Progenitor cell of endocrine pancreas (in vitro differentiated cells): ENCODE data around the gene FBXL13. TPM values are rescaled to one million over a fixed set of nuclear protein-coding genes. Genes with fewer than 3 reads are reported as not detected.

ENCODE experiments used
- DNase-seq: peaks from one replicate; pipeline ENCODE4 v3.0.0; 2021; ENCODE audit warnings: low spot score; ENCODE audit not compliant: unreplicated experiment
- H3K27ac Mint-ChIP-seq: 2 replicates; pipeline ENCODE4 v1.8.0; 2021; ENCODE audit warnings: mild to moderate bottlenecking, moderate library complexity, mixed read lengths
- H3K27me3 Mint-ChIP-seq: 2 replicates; pipeline ENCODE4 v1.8.0; 2021; ENCODE audit warnings: mixed read lengths
- H3K36me3 Mint-ChIP-seq: 2 replicates; pipeline ENCODE4 v1.8.0; 2022; ENCODE audit warnings: mixed read lengths; ENCODE audit not compliant: insufficient read depth
- H3K4me1 Mint-ChIP-seq: 2 replicates; pipeline ENCODE4 v1.8.0; 2021; ENCODE audit warnings: low read depth, mixed read lengths
- H3K4me3 Mint-ChIP-seq: 2 replicates; pipeline ENCODE4 v1.8.0; 2021; ENCODE audit warnings: low read depth, mild to moderate bottlenecking, moderate library complexity, mixed read lengths
- H3K9me3 Mint-ChIP-seq: 2 replicates; pipeline ENCODE4 v1.8.0; 2021; ENCODE audit warnings: low read depth, mixed read lengths
- CTCF ChIP-seq: fragments of 200-600 bp; sonication (generic); IDR thresholded peaks from one replicate; pipeline ENCODE4 v1.5.0; 2021; ENCODE audit warnings: antibody characterized with exemption, mild to moderate bottlenecking; ENCODE audit not compliant: unreplicated experiment
- total RNA-seq: library from RNA; stranded (reverse); gene quantifications from 2 replicates; pipeline ENCODE4 v1.2.1, GENCODE V29; 2021

FBXL13 gene
- total RNA-seq, 1 donor from 2014 or later, result 9.1 TPM

- H3K4me1 Mint-ChIP-seq, result peaks cover 5% of the 10 kb centered on the region
- H3K27me3 Mint-ChIP-seq, result no peaks in the 10 kb centered on the region
- no peaks in the 10 kb centered on the region for H3K36me3 Mint-ChIP-seq
- no peak for TF ChIP-seq CTCF
- H3K27ac Mint-ChIP-seq, result no peak overlapping the region
- DNase-seq, result no peak
- H3K9me3 Mint-ChIP-seq, result no peaks in the 10 kb centered on the region
- no peak overlapping the region for H3K4me3 Mint-ChIP-seq
Measured at GRCh38 chr7:102890971-102891692, 183.5 kb downstream of the FBXL13 start.

GRCh38 chr7:102890292-102890970, 184.2 kb downstream of the FBXL13 start:
- no peak for TF ChIP-seq CTCF
- Mint-ChIP-seq H3K4me3 (no peak overlapping the region), H3K4me1 (peaks cover 5% of the 10 kb centered on the region), H3K36me3 (no peaks in the 10 kb centered on the region), H3K27me3 (no peaks in the 10 kb centered on the region), H3K27ac (no peak overlapping the region), H3K9me3 (no peaks in the 10 kb centered on the region)
- DNase-seq, result no peak

DNA sequence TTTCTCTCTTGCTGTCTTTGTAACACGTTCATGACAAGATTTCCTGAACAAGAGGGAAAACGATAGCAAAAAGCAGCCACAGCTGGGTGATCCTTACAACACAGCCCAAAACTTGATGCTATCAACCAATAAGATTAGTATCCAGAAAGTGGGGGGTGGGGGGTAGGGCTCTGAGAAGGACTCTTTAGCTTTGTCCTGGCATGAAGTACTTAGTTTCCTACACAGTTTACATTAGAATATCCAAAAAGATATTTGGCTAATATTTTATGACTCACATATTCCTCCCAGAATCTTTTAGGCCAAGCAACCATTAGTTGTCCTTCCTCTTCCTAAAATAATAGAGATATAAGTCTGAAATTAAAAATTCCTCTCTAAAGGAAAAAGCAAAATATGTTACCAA, 184.7 kb downstream of the FBXL13 start:
- H3K4me1 Mint-ChIP-seq, result peaks cover 5% of the 10 kb centered on the region
- DNase-seq, result no peak
- no peaks in the 10 kb centered on the region for H3K9me3 Mint-ChIP-seq
- H3K27ac Mint-ChIP-seq, result no peak overlapping the region
- TF ChIP-seq CTCF, result no peak
- H3K4me3 Mint-ChIP-seq, result no peak overlapping the region
- H3K36me3 Mint-ChIP-seq, result no peaks in the 10 kb centered on the region
- no peaks in the 10 kb centered on the region for H3K27me3 Mint-ChIP-seq

GRCh38 chr7:102888561-102889233, 185.9 kb downstream of the FBXL13 start:
- Mint-ChIP-seq H3K4me3 (no peak overlapping the region), H3K4me1 (peaks cover 5% of the 10 kb centered on the region), H3K27ac (no peak overlapping the region), H3K36me3 (no peaks in the 10 kb centered on the region), H3K9me3 (no peaks in the 10 kb centered on the region), H3K27me3 (no peaks in the 10 kb centered on the region)
- no peak for TF ChIP-seq CTCF
- no peak for DNase-seq

- TF ChIP-seq CTCF, result no peak
- Mint-ChIP-seq H3K4me1 (peaks cover 2% of the 10 kb centered on the region), H3K27ac (no peak overlapping the region), H3K27me3 (no peaks in the 10 kb centered on the region), H3K4me3 (no peak overlapping the region), H3K36me3 (no peaks in the 10 kb centered on the region), H3K9me3 (no peaks in the 10 kb centered on the region)
- no peak for DNase-seq
Measured at GRCh38 chr7:102883098-102883860, 191.3 kb downstream of the FBXL13 start.
